Panc1 (cell line): ENCODE results near the gene SEC63.

Experiments used
- CTCF ChIP-seq: fragments of 450-650 bp; IDR thresholded peaks from 2 replicates; pipeline ENCODE4 v1.5.1; 2017; ENCODE audit warnings: mild to moderate bottlenecking
- POLR2AphosphoS5 ChIP-seq: IDR thresholded peaks from 2 replicates; pipeline ENCODE4 v1.6.1; 2012; ENCODE audit warnings: mild to moderate bottlenecking, low read depth, low read length, moderate library complexity
- SIN3A ChIP-seq: IDR thresholded peaks from 2 replicates; pipeline ENCODE4 v1.6.1; 2012; ENCODE audit warnings: low read depth, mild to moderate bottlenecking, low read length, moderate library complexity, borderline replicate concordance; ENCODE audit not compliant: insufficient read depth
- TCF7L2 ChIP-seq: IDR thresholded peaks from 2 replicates; pipeline ENCODE4 v1.6.1; 2011; ENCODE audit warnings: mild to moderate bottlenecking, low read depth, low read length, inconsistent platforms
- TF ChIP-seq, protein P1 (sequence below), 2 experiments: IDR thresholded peaks; 2 replicates each; pipeline ENCODE4 v1.6.1; 2011 to 2012; ENCODE audit warnings: low read depth in 2 of 2, control low read depth in 1 of 2, low read length in 1 of 2, mild to moderate bottlenecking in 1 of 2, moderate library complexity in 1 of 2; ENCODE audit not compliant: insufficient read depth in 1 of 2

GRCh38 chr6:107957308-107957908 is 600 bp downstream of the SEC63 start:
- TF ChIP-seq CTCF = no peak
- TF ChIP-seq POLR2AphosphoS5 = no peak
- no peak; the same call in 1 of the 2 replicates for TF ChIP-seq TCF7L2
- TF ChIP-seq, protein P1, sequence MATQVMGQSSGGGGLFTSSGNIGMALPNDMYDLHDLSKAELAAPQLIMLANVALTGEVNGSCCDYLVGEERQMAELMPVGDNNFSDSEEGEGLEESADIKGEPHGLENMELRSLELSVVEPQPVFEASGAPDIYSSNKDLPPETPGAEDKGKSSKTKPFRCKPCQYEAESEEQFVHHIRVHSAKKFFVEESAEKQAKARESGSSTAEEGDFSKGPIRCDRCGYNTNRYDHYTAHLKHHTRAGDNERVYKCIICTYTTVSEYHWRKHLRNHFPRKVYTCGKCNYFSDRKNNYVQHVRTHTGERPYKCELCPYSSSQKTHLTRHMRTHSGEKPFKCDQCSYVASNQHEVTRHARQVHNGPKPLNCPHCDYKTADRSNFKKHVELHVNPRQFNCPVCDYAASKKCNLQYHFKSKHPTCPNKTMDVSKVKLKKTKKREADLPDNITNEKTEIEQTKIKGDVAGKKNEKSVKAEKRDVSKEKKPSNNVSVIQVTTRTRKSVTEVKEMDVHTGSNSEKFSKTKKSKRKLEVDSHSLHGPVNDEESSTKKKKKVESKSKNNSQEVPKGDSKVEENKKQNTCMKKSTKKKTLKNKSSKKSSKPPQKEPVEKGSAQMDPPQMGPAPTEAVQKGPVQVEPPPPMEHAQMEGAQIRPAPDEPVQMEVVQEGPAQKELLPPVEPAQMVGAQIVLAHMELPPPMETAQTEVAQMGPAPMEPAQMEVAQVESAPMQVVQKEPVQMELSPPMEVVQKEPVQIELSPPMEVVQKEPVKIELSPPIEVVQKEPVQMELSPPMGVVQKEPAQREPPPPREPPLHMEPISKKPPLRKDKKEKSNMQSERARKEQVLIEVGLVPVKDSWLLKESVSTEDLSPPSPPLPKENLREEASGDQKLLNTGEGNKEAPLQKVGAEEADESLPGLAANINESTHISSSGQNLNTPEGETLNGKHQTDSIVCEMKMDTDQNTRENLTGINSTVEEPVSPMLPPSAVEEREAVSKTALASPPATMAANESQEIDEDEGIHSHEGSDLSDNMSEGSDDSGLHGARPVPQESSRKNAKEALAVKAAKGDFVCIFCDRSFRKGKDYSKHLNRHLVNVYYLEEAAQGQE (IDR thresholded peaks at IDR 0.05; ENCODE audit: insufficient read depth in 1 of 2, low read depth in 2 of 2, low read length in 1 of 2) = no peak
- TF ChIP-seq SIN3A = no peak; the same call in 1 of the 2 replicates
